HuH-7 (cell line): Measurements from ENCODE around the gene ANXA1.

Source experiments
- DNase-seq: peaks from one replicate; pipeline ENCODE4 v3.0.0; 2011; ENCODE audit warnings: low spot score

Gene ANXA1

GRCh38 chr9:73210886-73211666, 59.4 kb downstream of the ANXA1 start:
- no peak for DNase-seq

GRCh38 chr9:73213300-73213699, 61.6 kb downstream of the ANXA1 start:
- no peak for DNase-seq

GRCh38 chr9:73215249-73215648, 63.6 kb downstream of the ANXA1 start:
- DNase-seq: no peak

GRCh38 chr9:73216100-73216499, 64.4 kb downstream of the ANXA1 start:
- no peak for DNase-seq
